ENCODE data around the gene ADIRF. TPM values are rescaled to one million over a fixed set of nuclear protein-coding genes. Genes with fewer than 3 reads are reported as not detected.
A peak's percentile ranks its signal among the peaks of the same experiment; 100 is the strongest.

Gene ADIRF
- polyA plus RNA-seq, 1 donor (not counting 4 experiments of a cell fraction or from before 2014, with no cell fraction given) = 157 TPM

DNA sequence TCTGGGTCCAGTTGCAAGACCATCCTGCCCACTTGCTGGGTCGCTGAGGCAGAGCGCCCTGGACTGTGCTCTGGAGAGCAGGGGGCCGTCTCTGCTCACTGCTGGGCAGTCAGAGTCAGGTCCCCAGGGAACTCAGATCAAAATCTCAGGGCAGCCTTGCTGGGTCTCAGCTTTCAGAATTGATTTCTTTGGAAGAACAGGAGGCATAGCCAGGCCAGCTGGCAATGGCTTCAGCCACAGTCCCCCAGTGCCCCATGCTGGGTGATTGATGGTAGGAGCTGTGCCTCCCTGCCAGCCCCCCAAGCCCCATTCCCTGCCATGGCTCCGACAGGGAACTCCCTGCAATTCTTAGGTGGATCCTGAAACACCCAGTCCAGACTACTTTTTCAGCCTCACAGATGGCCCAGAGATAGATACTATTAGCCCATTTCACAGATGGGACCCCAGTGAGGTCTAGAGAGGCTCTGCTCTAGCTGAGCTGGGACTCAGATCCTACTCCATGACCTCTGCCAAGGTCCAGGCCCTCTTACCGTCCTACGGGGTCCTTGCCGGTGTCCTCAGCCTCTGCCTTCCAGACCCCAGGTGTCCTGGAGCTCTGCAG is 11.3 kb upstream of the ADIRF start:
- Histone ChIP-seq H3K4me3 (ENCODE audit: control insufficient read depth in 2 of 3, extremely low read depth in 1 of 3, insufficient read depth in 2 of 3, low read depth in 1 of 3, low read length in 3 of 3) (no peak overlapping the region), H4K20me1 (ENCODE audit: control insufficient read depth, extremely low read depth, insufficient read depth, low read length) (peaks cover 3% of the 10 kb centered on the region), H3K9me3 (ENCODE audit: control insufficient read depth, low read depth, low read length) (no peaks in the 10 kb centered on the region), H2AFZ (ENCODE audit: control insufficient read depth, low read length) (no peak overlapping the region), H3K4me1 (ENCODE audit: control insufficient read depth, extremely low read depth, insufficient read depth, low read length) (peaks cover 39% of the 10 kb centered on the region), H3K27me3 (ENCODE audit: control insufficient read depth, extremely low read depth, insufficient read depth, low read length) (no peaks in the 10 kb centered on the region), H3K4me2 (ENCODE audit: control insufficient read depth, extremely low read depth, insufficient read depth, low read depth, low read length) (no peak overlapping the region), H3K27ac (ENCODE audit: control insufficient read depth, insufficient read depth, low read length) (no peak overlapping the region), H3K9ac (ENCODE audit: control insufficient read depth, extremely low read depth, insufficient read depth, low read length) (no peak overlapping the region), H3K79me2 (ENCODE audit: control insufficient read depth, insufficient read depth, low read length) (peaks cover 8% of the 10 kb centered on the region), H3K9me1 (ENCODE audit: control insufficient read depth, extremely low read depth, insufficient read depth, low read length) (no peaks in the 10 kb centered on the region), H3K36me3 (ENCODE audit: control insufficient read depth in 2 of 2, extremely low read depth in 1 of 2, insufficient read depth in 2 of 2, low read length in 2 of 2) (no peaks in the 10 kb centered on the region)
- TF ChIP-seq, protein P1, sequence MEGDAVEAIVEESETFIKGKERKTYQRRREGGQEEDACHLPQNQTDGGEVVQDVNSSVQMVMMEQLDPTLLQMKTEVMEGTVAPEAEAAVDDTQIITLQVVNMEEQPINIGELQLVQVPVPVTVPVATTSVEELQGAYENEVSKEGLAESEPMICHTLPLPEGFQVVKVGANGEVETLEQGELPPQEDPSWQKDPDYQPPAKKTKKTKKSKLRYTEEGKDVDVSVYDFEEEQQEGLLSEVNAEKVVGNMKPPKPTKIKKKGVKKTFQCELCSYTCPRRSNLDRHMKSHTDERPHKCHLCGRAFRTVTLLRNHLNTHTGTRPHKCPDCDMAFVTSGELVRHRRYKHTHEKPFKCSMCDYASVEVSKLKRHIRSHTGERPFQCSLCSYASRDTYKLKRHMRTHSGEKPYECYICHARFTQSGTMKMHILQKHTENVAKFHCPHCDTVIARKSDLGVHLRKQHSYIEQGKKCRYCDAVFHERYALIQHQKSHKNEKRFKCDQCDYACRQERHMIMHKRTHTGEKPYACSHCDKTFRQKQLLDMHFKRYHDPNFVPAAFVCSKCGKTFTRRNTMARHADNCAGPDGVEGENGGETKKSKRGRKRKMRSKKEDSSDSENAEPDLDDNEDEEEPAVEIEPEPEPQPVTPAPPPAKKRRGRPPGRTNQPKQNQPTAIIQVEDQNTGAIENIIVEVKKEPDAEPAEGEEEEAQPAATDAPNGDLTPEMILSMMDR (optimal IDR thresholded peaks at IDR 0.05 in 1 of 3, IDR thresholded peaks at IDR 0.05 in 1 of 3, conservative IDR thresholded peaks at IDR 0.05 in 1 of 3; ENCODE audit: extremely low read depth in 1 of 3, insufficient read depth in 2 of 3, low read length in 3 of 3) = no peak
- TF ChIP-seq EZH2 (IDR thresholded peaks at IDR 0.05; ENCODE audit: low read length) = no peak
- dilution Hi-C loops (cut with MboI; ENCODE audit: extremely low pct_ligation_motif_present, low sequenced_read_pairs) = no loop called here
- FAIRE-seq (no peak), DNase-seq (ENCODE audit: low read depth, low spot score) (no peak)

DNA sequence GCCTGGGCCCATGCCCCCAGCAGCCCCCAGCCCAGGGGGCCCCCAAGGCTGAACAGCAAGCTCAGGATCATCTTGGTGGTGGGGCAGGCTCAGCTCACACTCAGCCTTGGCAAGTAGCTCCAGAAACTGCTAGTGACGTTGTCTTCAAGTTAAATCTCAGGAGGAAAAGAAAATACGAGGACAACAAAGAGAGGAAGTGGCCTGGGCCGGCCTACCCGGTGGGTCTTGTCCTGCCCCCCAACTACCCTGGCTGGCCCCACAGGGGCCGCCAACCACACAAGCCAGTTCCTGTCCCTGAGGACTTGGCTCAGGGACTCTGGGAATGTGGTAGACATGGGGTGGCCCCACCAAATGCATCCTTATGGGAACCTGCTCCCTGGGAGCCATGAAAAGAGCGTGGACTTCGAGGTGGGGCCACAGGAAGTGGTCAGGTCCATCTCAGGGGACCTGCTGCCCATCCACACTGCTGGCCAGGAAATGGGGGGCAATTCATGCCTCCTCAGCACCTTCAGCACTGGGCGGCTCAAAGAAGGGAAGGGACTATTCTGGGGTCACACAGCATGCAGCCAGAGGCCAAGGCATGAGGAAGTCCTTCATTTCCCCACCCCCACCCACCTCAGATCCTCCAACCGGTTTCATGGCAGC is 10.7 kb upstream of the ADIRF start, which contains the start of gene MMRN2:
Gene MMRN2 (minus strand): TSS at position 145 of the 645 bp plus-strand sequence. CDS start 74 bp downstream, at position 71.
- FAIRE-seq = no peak
- peaks cover 40% of the 10 kb centered on the region for H3K4me1 ChIP-seq (ENCODE audit: control insufficient read depth, extremely low read depth, insufficient read depth, low read length)

More for the DNA sequence above, 10.7 kb upstream of the ADIRF start, which contains the start of gene MMRN2:
- H3K4me3 ChIP-seq (ENCODE audit: control insufficient read depth in 2 of 3, extremely low read depth in 1 of 3, insufficient read depth in 2 of 3, low read depth in 1 of 3, low read length in 3 of 3) = peak within 1 kb of the TSS in 1 of 3 experiments; percentile 11
- no peak within 1 kb of the TSS for H3K27ac ChIP-seq (ENCODE audit: control insufficient read depth, insufficient read depth, low read length)
- H3K9me3 ChIP-seq (ENCODE audit: control insufficient read depth, low read depth, low read length) = no peaks in the 10 kb centered on the region
- no peak within 1 kb of the TSS for H2AFZ ChIP-seq (ENCODE audit: control insufficient read depth, low read length)
- TF ChIP-seq, protein P1 (optimal IDR thresholded peaks at IDR 0.05 in 1 of 3, IDR thresholded peaks at IDR 0.05 in 1 of 3, conservative IDR thresholded peaks at IDR 0.05 in 1 of 3; ENCODE audit: extremely low read depth in 1 of 3, insufficient read depth in 2 of 3, low read length in 3 of 3) = no peak
- TF ChIP-seq EZH2 (IDR thresholded peaks at IDR 0.05; ENCODE audit: low read length) = no peak
- H3K9ac ChIP-seq (ENCODE audit: control insufficient read depth, extremely low read depth, insufficient read depth, low read length) = no peak within 1 kb of the TSS
- no peak for DNase-seq (ENCODE audit: low read depth, low spot score)
- H3K4me2 ChIP-seq (ENCODE audit: control insufficient read depth, extremely low read depth, insufficient read depth, low read depth, low read length) = peak within 1 kb of the TSS; percentile 87
- H4K20me1 ChIP-seq (ENCODE audit: control insufficient read depth, extremely low read depth, insufficient read depth, low read length) = peaks cover 3% of the 10 kb centered on the region
- no peaks in the 10 kb centered on the region for H3K9me1 ChIP-seq (ENCODE audit: control insufficient read depth, extremely low read depth, insufficient read depth, low read length)
- no peaks in the 10 kb centered on the region for H3K36me3 ChIP-seq (ENCODE audit: control insufficient read depth in 2 of 2, extremely low read depth in 1 of 2, insufficient read depth in 2 of 2, low read length in 2 of 2)
- dilution Hi-C loops (cut with MboI; ENCODE audit: extremely low pct_ligation_motif_present, low sequenced_read_pairs) = no loop called here
- no peaks in the 10 kb centered on the region for H3K27me3 ChIP-seq (ENCODE audit: control insufficient read depth, extremely low read depth, insufficient read depth, low read length)
- H3K79me2 ChIP-seq (ENCODE audit: control insufficient read depth, insufficient read depth, low read length) = peaks cover 8% of the 10 kb centered on the region
